Daoy (cell line): ENCODE results near the gene SLC6A16. TPM values are rescaled to one million over a fixed set of nuclear protein-coding genes. Genes with fewer than 3 reads are reported as not detected.
A peak's percentile ranks its signal among the peaks of the same experiment; 100 is the strongest.

Source experiments
- DNase-seq: peaks from one replicate; pipeline ENCODE4 v3.0.0-alpha.2; 2015; ENCODE audit warnings: low read depth
- total RNA-seq: library from RNA; depleted of rRNA; stranded (reverse); fragments of >200 nt; shearing (Covaris generic); gene quantifications from 2 replicates; pipeline ENCODE4 v1.2.3, GENCODE V29; 2014; rRNA removed

The SLC6A16 gene
- total RNA-seq, 1 experiment from 2014 or later = not detected

DNA sequence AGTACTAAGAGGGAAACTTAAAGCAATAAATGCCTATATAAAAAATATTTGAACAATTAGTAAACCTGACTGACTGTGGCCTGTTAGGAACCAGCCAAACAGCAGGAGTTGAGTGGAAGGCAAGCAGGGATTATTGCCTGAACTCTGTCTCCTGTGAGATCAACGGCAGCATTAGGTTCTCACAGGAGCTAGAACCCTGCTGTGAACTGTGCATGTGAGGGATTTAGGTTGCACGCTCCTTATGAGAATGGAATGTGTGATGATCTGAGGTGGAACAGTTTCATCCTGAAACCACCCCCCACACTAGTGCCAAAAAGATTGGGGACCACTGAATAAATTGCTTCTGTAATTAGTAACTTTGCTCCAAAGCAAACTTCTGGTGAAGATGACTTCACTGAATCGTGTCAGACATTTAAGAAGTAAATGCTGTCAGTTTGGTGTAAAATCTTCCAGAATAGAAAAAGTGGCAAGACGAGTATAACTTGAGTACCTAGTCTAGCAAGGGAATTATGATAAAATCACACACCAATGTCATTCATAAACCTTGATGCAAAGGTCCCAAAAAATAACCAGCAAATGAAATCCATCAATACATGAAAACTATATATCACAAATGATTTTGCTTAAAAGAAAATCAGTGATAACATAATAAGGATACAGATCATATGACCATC lies 53.8 kb downstream of the SLC6A16 start:
- no peak for DNase-seq

DNA sequence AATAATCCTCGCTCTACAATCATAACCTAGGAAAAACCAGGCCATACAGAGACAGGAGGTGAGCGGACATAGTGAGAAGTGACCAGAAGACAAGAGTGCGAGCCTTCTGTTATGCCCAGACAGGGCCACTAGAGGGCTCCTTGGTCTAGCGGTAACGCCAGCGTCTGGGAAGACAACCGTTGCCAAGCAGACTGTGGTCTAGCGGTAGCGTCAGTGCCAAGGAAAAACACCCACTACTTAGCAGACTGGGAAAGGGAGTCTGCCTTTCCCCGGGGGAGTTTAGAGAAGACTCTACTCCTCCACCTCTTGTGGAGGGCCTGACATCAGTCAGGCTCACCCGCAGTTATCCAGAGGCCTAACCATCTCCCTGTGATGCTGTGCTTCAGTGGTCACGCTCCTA lies 58.6 kb downstream of the SLC6A16 start:
- peak; percentile 69 for DNase-seq

DNA sequence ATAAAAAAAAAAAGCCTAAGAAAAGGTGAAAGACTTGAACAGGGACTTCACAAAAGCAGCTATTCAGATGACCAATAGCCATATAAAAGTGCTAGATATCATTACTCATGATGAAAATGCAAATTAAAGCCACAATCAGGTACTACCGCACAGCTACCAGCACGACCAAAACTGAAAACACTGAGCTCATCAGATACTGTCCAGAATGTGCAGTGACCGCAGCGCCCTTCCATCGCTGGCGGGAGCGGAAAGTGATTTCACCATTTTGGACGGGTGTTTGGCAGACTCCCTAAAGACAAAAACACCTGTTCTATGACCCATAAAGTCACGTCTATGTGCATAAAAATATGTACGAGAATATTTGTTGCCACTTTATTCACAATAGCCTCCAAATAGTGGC lies 60.7 kb downstream of the SLC6A16 start:
- peak; percentile 42 for DNase-seq

DNA sequence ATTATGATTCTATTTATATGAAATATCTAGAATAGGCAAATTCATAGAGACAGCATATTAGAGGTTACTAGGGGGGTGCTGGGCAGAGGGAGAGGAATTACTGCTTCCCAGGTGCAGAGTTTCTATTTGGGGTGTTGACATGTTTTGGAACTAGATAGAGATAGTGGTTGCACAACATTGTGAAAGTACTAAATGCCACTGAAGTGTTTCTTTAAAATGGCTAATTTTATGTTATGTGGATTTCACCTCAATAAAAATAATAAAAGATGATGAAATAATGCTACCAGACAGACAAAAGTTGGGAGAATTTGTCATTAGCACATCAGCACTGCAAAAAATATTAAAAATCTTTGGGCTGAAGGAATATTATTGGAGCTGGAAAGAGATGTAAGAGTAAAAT lies 63.4 kb downstream of the SLC6A16 start:
- DNase-seq = no peak

DNA sequence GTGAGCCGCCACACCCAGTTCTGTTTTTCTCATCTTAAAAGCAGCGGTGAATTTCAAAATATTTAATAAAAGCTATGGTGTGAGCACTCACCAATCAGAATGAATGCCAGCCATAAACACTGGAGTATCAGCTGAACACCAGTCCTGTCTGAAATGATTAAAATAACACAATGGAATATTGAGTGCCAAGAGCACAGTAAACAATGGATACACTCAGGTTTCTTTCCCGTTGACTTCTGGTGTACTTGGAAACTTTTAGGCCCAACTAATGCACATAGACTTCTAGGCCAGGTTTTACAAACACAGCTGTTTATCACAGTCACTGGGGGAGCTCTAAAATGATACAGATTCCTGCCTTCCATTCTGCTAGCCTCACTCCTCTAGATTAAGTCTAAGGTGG lies 68.3 kb downstream of the SLC6A16 start:
- DNase-seq = no peak

DNA sequence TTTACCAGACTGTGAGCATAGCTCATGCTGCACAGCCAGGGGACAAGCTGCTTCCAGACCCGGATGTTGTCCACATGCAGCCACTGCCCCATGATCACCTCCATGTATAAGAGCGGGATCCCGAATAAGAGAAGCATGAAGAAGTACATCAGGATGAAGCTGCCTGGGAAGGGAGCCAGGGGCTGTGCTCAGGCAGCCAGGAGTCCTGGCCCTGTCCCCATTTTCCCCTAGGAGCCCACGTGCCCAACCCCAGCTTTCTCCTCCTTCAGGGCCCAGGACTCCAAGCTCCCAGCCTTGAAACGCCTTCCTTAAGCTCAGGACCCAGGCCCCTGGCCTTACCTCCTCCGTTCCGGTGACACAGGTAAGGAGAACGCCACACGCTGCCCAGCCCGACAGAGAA lies 69.3 kb downstream of the SLC6A16 start:
- DNase-seq = no peak

DNA sequence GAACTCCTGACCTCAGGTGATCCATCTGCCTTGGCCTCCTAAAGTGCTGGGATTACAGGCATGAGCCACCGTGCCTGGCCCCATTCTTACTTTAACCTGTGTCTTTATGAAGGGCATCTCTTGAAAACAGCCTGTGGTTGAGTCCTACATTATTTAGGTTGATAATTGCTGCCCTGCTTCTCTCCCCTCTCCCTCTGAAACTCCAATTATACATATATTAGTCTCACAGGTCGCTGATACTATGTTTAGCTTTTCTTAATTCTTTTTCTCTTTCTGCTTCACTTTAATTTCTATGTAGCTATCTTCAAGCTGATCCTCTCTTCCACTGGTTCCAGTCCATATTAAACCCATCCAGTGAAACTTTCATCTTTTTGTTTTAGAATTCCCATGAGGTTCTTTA lies 75.1 kb downstream of the SLC6A16 start:
- no peak for DNase-seq

DNA sequence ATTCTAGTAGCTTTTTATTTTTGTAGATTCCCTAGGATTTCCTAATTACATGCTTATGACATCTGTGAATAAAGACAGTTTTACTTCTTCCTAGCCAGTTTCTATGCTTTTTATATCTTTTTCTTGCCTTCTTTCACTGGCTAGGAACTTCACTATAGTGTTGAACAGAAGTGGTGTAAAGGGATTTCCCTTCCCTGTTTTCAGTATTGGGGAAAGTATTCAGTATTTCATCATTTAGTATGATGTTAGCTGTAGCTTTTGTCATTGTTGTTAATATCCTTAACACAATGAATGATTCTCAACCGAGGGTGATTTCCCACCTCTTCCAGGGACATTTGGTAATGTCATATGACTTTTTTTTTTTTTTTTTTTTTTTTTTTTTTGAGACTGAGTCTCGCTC lies 77.3 kb downstream of the SLC6A16 start:
- DNase-seq = no peak

DNA sequence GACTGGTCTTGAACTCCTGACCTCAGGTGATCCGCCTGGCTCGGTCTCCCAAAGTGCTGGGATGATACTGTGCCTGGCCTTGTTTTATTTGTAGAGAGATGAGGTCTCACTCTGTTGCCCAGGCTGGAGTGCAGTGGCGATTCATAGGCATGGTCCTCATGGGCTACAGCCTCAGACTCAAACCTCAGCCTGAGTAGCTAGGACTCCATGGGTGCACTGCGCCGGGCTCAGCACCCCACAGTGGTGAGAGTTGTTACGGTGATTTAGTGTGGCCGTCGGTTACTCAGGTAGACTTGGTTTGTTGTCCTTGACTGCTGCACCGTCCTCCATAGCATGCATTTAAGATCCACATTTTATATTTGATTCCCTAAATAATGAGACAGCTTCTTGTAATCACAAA lies 80.7 kb downstream of the SLC6A16 start:
- no peak for DNase-seq

DNA sequence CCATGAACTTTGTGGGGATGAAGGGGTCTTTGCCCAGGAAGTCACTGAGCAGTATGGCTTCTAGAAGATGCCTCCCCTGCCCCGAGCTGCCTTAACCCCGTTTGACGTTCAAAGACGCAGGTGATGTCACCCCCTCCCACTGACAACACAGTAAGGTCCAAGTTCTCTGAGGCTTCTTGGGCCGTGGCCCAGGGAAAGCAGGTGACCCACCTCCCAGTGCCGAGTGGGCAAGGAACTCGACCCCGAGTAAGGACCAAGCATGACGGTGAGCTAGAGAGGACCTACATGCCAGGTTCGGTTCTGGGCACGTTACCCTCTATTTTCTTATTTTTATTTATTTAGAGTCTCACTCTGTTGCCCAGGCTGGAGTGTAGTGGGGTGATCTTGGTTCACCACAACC lies 81.3 kb downstream of the SLC6A16 start:
- no peak for DNase-seq

DNA sequence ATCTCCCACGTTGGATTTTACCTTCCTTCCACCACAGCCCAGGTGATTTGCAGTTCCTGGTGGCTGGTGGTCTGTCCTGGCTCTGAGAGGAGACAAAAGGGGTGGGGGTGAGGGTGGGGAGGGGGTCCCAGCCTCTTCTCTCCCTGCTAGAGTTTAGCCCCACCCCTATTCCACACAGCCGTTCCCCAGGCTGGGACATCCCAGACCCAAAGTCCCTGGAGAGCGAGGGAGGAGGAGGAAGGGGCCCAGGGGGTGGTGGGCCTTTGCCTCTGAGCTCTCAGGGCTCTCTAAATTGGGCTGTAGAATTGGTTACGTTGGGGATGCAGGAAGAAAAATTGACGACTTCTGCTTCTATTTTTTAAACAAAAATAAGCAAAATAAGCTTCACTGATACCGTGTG lies 81.9 kb downstream of the SLC6A16 start:
- no peak for DNase-seq

DNA sequence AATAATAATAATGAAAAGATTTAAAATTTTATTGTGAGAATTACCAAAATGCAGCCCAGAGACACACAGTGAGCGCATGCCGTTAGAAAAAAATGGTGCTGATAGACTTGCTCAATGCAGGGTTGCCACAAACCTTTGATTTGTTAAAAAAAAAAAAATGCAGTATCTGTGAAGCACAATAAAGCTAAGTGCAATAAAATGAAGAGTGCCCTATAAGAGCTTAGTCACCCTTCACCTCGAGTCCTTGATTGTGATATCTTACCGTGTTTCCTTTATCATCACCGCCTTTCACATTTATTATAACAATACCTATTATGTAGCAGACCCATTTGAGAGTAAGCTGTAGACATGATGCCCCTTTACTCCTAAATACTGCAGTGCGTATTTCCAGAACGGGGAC lies 83.2 kb downstream of the SLC6A16 start:
- no peak for DNase-seq

Other genes starting within 250 kb of the SLC6A16 start
- 179 and 191 TPM in 2 replicates for gene SNRNP70, start 239.7 kb downstream of the SLC6A16 start, total RNA-seq
- 6.7 and 7.2 TPM in 2 replicates for gene LIN7B, start 210.8 kb downstream of the SLC6A16 start, total RNA-seq
- 2.3 and 2.6 TPM in 2 replicates for gene C19orf73, start 206.0 kb downstream of the SLC6A16 start, total RNA-seq
- gene PPFIA3, start 205.6 kb downstream of the SLC6A16 start, total RNA-seq = 5.4 and 10.4 TPM in 2 replicates
- not detected in 2 replicates for gene HRC, start 169.8 kb downstream of the SLC6A16 start, total RNA-seq
- 2.1 and 31.7 TPM in 2 replicates for gene TRPM4, start 167.4 kb downstream of the SLC6A16 start, total RNA-seq
- gene CD37, start 10.2 kb upstream of the SLC6A16 start, total RNA-seq = not detected in 2 replicates
- 29.0 and 31.0 TPM in 2 replicates for gene TEAD2, start 37.2 kb upstream of the SLC6A16 start, total RNA-seq
- gene DKKL1, start 38.7 kb upstream of the SLC6A16 start, total RNA-seq = 0.17 TPM in 1 of 2 replicates, not detected in the other
- not detected in 2 replicates for gene KASH5, start 63.1 kb upstream of the SLC6A16 start, total RNA-seq
- gene PTH2, start 98.2 kb upstream of the SLC6A16 start, total RNA-seq = not detected in 2 replicates
- gene GFY, start 100.2 kb upstream of the SLC6A16 start, total RNA-seq = not detected in 2 replicates
- gene SLC17A7, start 116.3 kb upstream of the SLC6A16 start, total RNA-seq = not detected in 2 replicates
- 146 and 200 TPM in 2 replicates for gene PIH1D1, start 126.6 kb upstream of the SLC6A16 start, total RNA-seq
- gene ALDH16A1, start 128.0 kb upstream of the SLC6A16 start, total RNA-seq = 50.5 and 86.2 TPM in 2 replicates
- 1.5 and 4.7 TPM in 2 replicates for gene FLT3LG, start 149.0 kb upstream of the SLC6A16 start, total RNA-seq
- 2,661 and 3,645 TPM in 2 replicates for gene RPL13A, start 162.4 kb upstream of the SLC6A16 start, total RNA-seq
- 3,589 and 4,520 TPM in 2 replicates for gene RPS11, start 171.2 kb upstream of the SLC6A16 start, total RNA-seq
- gene FCGRT, start 187.5 kb upstream of the SLC6A16 start, total RNA-seq = 3.5 and 3.7 TPM in 2 replicates
- 178 and 202 TPM in 2 replicates for gene RCN3, start 202.8 kb upstream of the SLC6A16 start, total RNA-seq